ENCODE results near the gene C1orf159. TPM values are rescaled to one million over a fixed set of nuclear protein-coding genes. Genes with fewer than 3 reads are reported as not detected.
A peak's percentile ranks its signal among the peaks of the same experiment; 100 is the strongest.

The C1orf159 gene
- total and polyA plus RNA-seq, 9 of the 15 experiments (the other 6 are each of a cell fraction or from before 2014, with no cell fraction given): 0.28 to 54.9 (median 10.6) TPM

DNA sequence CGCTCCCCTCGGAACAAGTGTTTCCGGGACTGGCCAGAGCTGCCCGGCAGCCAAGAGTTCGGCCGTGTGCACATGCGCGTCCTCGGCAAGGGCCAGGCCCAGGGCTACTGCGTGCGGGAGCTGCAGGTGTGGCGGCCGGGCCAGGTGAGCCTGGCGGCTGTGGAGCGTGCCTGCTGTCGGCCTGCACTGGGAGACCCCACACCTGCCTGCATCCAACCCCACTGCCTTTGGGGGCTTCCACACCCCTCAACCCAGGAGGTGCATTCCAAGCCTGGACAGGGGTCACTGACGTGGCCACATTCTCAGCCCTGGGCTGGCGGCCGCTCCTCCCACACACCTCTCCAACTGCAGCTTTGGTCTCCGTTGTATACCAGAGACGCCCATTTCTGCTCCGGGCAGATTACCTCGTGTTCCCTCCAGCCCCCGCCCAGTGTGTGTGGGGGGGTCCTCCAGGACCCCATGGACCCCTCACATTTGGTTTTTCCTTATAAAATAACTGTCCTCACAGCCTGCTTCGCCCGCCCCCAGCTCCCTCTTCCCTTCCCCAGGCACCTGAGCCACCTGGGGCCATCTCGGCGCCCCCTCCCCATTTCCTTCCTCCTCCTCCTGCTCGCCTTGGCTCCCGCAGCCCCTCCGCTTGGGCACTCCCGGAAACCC is 47.9 kb downstream of the C1orf159 start (continued):
- TF ChIP-seq ZNF407 (IDR thresholded peaks at IDR 0.05; ENCODE audit: low read depth) (0 out of 2 replicates have a peak, but pooled peaks have one; percentile 59), FOXP4 (CRISPR knock-in tag; IDR thresholded peaks at IDR 0.05; ENCODE audit: borderline replicate concordance) (no peak), ARID1B (IDR thresholded peaks at IDR 0.05) (no peak), OTX1 (CRISPR knock-in tag; IDR thresholded peaks at IDR 0.05) (0 out of 2 replicates have a peak, but pooled peaks have one; percentile 31), PHF8 (IDR thresholded peaks at IDR 0.05; ENCODE audit: borderline replicate concordance, low read length) (no peak), HDAC1 (IDR thresholded peaks at IDR 0.05) (0 out of 4 replicates have a peak, but pooled peaks of 1 of the 2 experiments have one; percentile 31), MYBL2 (IDR thresholded peaks at IDR 0.05; ENCODE audit: low read depth) (no peak), MYBL2 (CRISPR knock-in tag; IDR thresholded peaks at IDR 0.05; ENCODE audit: borderline replicate concordance) (no peak), NFXL1 (CRISPR knock-in tag; IDR thresholded peaks at IDR 0.05) (no peak), ELF1 (tag; IDR thresholded peaks at IDR 0.05) (no peak), ZNF668 (CRISPR knock-in tag; IDR thresholded peaks at IDR 0.05) (no peak)
